BJ (cell line): Measurements from ENCODE around the gene MIDN. TPM values are rescaled to one million over a fixed set of nuclear protein-coding genes. Genes with fewer than 3 reads are reported as not detected.
A peak's percentile ranks its signal among the peaks of the same experiment; 100 is the strongest.

Experiments
- CTCF ChIA-PET: fragments of 350-600 bp; formaldehyde crosslinking; extraction: SDS; loops from one replicate; lab custom pipeline; 2021; ENCODE audit warnings: antibody characterized with exemption, inconsistent platforms; lab: Yijun Ruan, JAX
- POLR2A ChIA-PET: fragments of 300-600 bp; sonication (Branson Sonifier 250); formaldehyde crosslinking; extraction: SDS; loops from one replicate; lab custom pipeline; 2021; ENCODE audit warnings: antibody characterized with exemption; lab: Charles Lee
- DNase-seq: peaks from one replicate; pipeline ENCODE4 v3.0.0-alpha.2; 2011; ENCODE audit warnings: low read depth
- H3K27me3 ChIP-seq: 2 replicates; pipeline ENCODE4 v1.6.0; 2011; ENCODE audit warnings: low read length; ENCODE audit not compliant: control insufficient read depth, insufficient read depth
- H3K36me3 ChIP-seq: 2 replicates; pipeline ENCODE4 v1.5.1; 2011; ENCODE audit warnings: low read length; ENCODE audit not compliant: control insufficient read depth, insufficient read depth
- H3K4me3 ChIP-seq: 2 replicates; pipeline ENCODE4 v1.5.1; 2011; ENCODE audit warnings: low read depth, mild to moderate bottlenecking, control low read depth, low read length
- polyA plus RNA-seq: library from polyadenylated mRNA; depleted of rRNA; stranded (reverse); fragments of >200 nt; gene quantifications from 2 replicates; pipeline ENCODE4 v1.2.3, GENCODE V29; 2011
- TF ChIP-seq, protein P1 (sequence below): IDR thresholded peaks from 2 replicates; pipeline ENCODE4 v1.5.1; 2011; ENCODE audit warnings: low read depth, mild to moderate bottlenecking, control low read depth, inconsistent platforms, low read length, moderate library complexity; ENCODE audit not compliant: insufficient read depth

The MIDN gene
- polyA plus RNA-seq, 1 experiment: 8.4 TPM

- DNase-seq: no peak
- ChIA-PET CTCF (interaction anchor here (0.6 to 3.3 kb wide), 24 partner anchors 11 to 211 kb away, joined by 3 to 12 read pairs (median 4); partner anchors contain the start of genes ATP5F1D, CIRBP and REEP6), POLR2A (interaction anchor here (0.6 to 0.9 kb wide), 2 partner anchors 11 to 39 kb away, joined by 3 to 5 read pairs; partner anchors contain the start of gene CIRBP)
- TF ChIP-seq, protein P1, sequence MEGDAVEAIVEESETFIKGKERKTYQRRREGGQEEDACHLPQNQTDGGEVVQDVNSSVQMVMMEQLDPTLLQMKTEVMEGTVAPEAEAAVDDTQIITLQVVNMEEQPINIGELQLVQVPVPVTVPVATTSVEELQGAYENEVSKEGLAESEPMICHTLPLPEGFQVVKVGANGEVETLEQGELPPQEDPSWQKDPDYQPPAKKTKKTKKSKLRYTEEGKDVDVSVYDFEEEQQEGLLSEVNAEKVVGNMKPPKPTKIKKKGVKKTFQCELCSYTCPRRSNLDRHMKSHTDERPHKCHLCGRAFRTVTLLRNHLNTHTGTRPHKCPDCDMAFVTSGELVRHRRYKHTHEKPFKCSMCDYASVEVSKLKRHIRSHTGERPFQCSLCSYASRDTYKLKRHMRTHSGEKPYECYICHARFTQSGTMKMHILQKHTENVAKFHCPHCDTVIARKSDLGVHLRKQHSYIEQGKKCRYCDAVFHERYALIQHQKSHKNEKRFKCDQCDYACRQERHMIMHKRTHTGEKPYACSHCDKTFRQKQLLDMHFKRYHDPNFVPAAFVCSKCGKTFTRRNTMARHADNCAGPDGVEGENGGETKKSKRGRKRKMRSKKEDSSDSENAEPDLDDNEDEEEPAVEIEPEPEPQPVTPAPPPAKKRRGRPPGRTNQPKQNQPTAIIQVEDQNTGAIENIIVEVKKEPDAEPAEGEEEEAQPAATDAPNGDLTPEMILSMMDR: peak; percentile 97
- Histone ChIP-seq H3K4me3 (no peak overlapping the region), H3K27me3 (peaks cover 4% of the 10 kb centered on the region), H3K36me3 (peaks cover 7% of the 10 kb centered on the region)
These were observed 31.5 kb downstream of the MIDN start for GRCh38 chr19:1279782-1280341.

DNA sequence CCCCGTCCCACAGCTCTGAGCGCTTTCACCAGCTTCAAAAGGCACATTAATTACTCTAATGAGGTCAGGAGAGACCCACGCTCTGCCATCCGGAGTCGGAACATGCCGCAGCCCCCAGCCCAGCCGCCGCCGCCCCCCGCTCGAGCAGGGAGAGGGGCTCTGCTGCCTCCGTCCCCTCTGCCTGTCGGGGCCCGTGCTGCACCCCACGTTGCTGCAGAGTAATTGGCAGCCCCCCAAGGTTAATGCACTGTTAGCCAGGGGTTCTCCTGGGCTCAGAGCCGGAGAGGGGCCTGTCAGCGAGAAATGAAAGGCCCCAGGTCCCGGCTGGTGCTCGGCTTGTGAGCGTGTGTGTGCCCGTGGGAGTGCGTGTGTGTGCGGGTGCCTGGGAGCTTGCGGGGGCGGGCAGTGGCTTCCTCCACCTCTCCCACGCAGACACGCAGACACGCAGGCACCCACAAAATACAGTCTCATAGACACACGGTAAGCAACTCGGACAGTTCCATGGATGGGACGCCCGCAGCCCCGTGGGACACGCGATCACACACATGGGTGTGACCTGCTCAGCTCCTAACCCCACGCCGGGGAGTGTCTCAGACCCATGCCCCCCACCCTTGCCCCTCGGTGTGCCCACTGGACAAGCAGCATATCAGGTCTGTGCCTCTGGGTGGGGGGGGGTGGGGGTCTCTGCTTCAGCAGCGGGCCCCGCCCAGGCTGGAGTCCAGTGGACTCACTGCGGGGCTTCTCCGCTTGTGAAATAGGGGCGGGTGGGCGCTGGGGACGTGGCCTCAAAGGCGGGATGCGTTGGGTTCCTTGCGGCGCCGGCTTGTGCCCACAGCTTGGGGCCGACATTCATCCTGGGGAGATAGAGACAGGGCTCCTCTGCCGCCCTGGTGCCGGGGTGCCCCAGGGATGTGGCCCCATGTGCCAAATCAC, 32.5 kb downstream of the MIDN start:
- POLR2A ChIA-PET: no interaction called here
- DNase-seq: no peak
- CTCF ChIA-PET: interaction anchor here (1.4 to 1.8 kb wide), 4 partner anchors 10 to 165 kb away, joined by 5 to 11 read pairs (median 8); partner anchors contain the start of gene CIRBP
- TF ChIP-seq, protein P1: no peak
- H3K27me3 ChIP-seq: peaks cover 8% of the 10 kb centered on the region
- H3K36me3 ChIP-seq: peaks cover 6% of the 10 kb centered on the region
- no peak overlapping the region for H3K4me3 ChIP-seq

DNA sequence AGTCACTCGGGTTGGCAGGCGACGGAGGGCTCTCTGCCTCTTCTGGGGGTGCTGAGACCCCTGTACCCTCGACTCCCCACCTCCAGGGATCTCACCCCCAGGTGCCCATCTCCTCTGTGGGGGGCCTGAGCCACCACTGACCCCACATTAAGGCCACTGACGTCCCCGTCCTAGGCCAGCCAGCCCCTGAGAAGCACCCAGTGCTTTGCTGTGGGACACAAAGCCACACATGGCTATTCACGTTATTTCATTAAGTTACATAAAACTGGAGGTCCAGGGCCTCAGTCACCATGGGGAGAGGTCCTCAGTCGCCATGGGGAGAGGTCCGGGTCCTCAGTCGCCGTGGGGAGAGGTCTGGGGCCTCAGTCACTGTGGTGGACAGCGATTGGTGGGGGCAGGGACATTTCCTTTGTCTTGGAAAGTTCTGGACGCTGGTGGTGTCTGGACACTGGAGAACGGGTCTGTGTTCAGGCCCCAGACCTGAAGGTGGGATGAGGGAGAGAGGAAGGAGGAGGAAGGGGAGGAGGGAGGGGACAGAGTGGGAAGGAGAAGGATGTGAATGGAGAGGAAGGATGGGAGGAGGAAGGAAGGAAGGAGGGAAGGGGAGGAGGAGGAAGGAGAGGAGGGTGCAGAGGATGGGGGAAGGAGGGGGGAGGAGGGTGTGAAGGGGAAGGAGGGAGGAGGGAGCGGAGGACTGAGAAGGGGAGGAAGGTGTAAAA, 33.3 kb downstream of the MIDN start:
- Histone ChIP-seq H3K27me3 (peaks cover 11% of the 10 kb centered on the region), H3K36me3 (peaks cover 6% of the 10 kb centered on the region), H3K4me3 (no peak overlapping the region)
- CTCF ChIA-PET: no interaction called here
- POLR2A ChIA-PET: no interaction called here
- no peak for DNase-seq
- TF ChIP-seq, protein P1: no peak

- POLR2A ChIA-PET: no interaction called here
- CTCF ChIA-PET: interaction anchor here (1.5 kb wide), 1 partner anchor 14 kb away, joined by 3 read pairs; no protein-coding TSS in a partner anchor
- TF ChIP-seq, protein P1: no peak
- peaks cover 6% of the 10 kb centered on the region for H3K36me3 ChIP-seq
- H3K27me3 ChIP-seq: peaks cover 19% of the 10 kb centered on the region
- no peak overlapping the region for H3K4me3 ChIP-seq
- DNase-seq: no peak
These were observed 34.3 kb downstream of the MIDN start for GRCh38 chr19:1282588-1283206.
